Activated naive CD8-positive, alpha-beta T cell treated with anti-CD3 and anti-CD28 coated beads for 36 hours (primary cell): ENCODE results near the gene TMC4. TPM values are rescaled to one million over a fixed set of nuclear protein-coding genes. Genes with fewer than 3 reads are reported as not detected.
"Not testable (repeated sequence)": the region's sequence is repeated elsewhere in the genome, so short reads cannot be mapped to it uniquely, and the experiment has no call there.

Source experiments
- DNase-seq: peaks from one replicate; pipeline ENCODE4 v3.0.0; 2021
- H3K27ac Mint-ChIP-seq: one replicate; pipeline ENCODE4 v1.8.0; 2022; ENCODE audit warnings: mild to moderate bottlenecking, moderate library complexity, mixed read lengths
- H3K27me3 Mint-ChIP-seq: one replicate; pipeline ENCODE4 v1.8.0; 2022; ENCODE audit warnings: mild to moderate bottlenecking, mixed read lengths
- H3K36me3 Mint-ChIP-seq: one replicate; pipeline ENCODE4 v1.8.0; 2021; ENCODE audit warnings: mild to moderate bottlenecking, mixed read lengths
- H3K4me1 Mint-ChIP-seq: one replicate; pipeline ENCODE4 v1.8.0; 2021; ENCODE audit warnings: mixed read lengths
- H3K4me3 Mint-ChIP-seq: one replicate; pipeline ENCODE4 v1.8.0; 2022; ENCODE audit warnings: mild to moderate bottlenecking, moderate library complexity, mixed read lengths
- H3K9me3 Mint-ChIP-seq: one replicate; pipeline ENCODE4 v1.8.0; 2022; ENCODE audit warnings: mixed read lengths
- total RNA-seq, 2 experiments: library from RNA; stranded (reverse); gene quantifications; one replicate each; pipeline ENCODE4 v1.2.3, GENCODE V29; 2021

TMC4 gene
- total RNA-seq, 2 experiments from 2014 or later = not detected

DNA sequence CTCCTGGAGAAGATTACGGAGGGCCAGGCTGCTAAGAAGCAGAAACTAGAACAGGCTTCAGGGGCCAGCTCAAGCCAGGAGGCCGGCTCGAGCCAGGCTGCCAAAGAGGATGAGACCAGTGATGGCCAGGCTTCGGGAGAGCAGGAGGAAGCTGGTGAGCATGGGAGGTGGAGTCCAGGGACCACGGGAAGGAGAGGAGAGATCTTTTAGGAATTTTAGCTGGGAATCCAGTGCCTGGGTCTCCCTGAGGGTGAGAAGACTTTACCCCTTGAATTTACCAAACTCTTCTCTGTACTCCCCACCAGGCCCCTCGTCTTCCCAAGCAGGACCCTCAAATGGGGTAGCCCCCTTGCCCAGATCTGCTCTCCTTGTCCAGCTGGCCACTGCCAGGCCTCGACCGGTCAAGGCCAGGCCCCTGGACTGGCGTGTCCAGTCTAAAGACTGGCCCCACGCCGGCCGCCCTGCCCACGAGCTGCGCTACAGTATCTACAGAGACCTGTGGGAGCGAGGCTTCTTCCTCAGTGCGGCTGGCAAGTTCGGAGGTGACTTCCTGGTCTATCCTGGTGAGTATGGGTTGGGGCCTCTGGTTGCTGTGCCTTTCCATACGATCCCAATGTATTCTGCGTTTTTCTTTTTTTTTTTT is 19.0 kb upstream of the TMC4 start:
- Mint-ChIP-seq H3K4me3 (peak overlapping the region; percentile 87), H3K27ac (peak overlapping the region; percentile 90), H3K4me1 (peaks cover 23% of the 10 kb centered on the region), H3K27me3 (no peaks in the 10 kb centered on the region), H3K36me3 (peaks cover 21% of the 10 kb centered on the region), H3K9me3 (no peaks in the 10 kb centered on the region)
- no peak for DNase-seq

DNA sequence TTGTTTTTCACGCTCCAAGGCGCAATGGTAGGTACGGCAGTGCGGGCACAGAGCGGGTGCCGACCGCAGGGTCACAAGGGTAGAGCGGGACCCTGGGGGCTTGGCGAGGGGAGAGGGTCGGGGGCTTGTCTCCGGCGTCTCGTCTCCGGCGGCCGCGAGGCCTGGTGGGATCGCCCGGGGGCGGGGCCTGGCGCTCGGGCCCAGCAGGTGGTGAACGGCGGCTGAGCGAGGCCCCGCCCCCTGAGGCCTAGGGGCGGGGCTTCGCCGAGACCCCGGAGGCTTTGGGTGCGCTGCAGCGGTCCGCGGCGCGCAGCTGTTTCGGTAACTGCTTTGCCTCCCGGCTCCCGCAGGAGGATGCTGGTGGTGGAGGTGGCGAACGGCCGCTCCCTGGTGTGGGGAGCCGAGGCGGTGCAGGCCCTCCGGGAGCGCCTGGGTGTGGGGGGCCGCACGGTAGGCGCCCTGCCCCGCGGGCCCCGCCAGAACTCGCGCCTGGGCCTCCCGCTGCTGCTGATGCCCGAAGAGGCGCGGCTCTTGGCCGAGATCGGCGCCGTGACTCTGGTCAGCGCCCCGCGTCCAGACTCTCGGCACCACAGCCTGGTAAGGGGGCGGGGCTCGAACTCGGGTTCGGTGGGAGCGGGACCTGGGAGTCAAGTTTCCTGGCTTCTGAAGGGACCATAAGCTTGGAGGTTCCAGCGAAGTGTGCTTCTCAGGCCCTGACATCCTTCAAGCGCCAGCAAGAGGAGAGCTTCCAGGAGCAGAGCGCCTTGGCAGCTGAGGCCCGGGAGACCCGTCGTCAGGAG is 18.3 kb upstream of the TMC4 start, which contains the start of gene TSEN34:
Gene TSEN34 (plus strand): TSS at position 298 of the 800 bp plus-strand sequence. CDS start 57 bp downstream, at position 355.
- H3K4me3 Mint-ChIP-seq = peak within 1 kb of the TSS; percentile 87
- H3K4me1 Mint-ChIP-seq = peaks cover 23% of the 10 kb centered on the region
- no peaks in the 10 kb centered on the region for H3K9me3 Mint-ChIP-seq
- no peaks in the 10 kb centered on the region for H3K27me3 Mint-ChIP-seq
- DNase-seq = peak; percentile 93
- peak within 1 kb of the TSS; percentile 98 for H3K27ac Mint-ChIP-seq
- H3K36me3 Mint-ChIP-seq = peaks cover 25% of the 10 kb centered on the region

GRCh38 chr19:54190503-54191010 is 17.6 kb upstream of the TMC4 start:
- Mint-ChIP-seq H3K27me3 (no peaks in the 10 kb centered on the region), H3K9me3 (no peaks in the 10 kb centered on the region), H3K36me3 (peaks cover 25% of the 10 kb centered on the region), H3K27ac (peak overlapping the region; percentile 98), H3K4me3 (peak overlapping the region; percentile 87), H3K4me1 (peaks cover 23% of the 10 kb centered on the region)
- peak; percentile 100 for DNase-seq

DNA sequence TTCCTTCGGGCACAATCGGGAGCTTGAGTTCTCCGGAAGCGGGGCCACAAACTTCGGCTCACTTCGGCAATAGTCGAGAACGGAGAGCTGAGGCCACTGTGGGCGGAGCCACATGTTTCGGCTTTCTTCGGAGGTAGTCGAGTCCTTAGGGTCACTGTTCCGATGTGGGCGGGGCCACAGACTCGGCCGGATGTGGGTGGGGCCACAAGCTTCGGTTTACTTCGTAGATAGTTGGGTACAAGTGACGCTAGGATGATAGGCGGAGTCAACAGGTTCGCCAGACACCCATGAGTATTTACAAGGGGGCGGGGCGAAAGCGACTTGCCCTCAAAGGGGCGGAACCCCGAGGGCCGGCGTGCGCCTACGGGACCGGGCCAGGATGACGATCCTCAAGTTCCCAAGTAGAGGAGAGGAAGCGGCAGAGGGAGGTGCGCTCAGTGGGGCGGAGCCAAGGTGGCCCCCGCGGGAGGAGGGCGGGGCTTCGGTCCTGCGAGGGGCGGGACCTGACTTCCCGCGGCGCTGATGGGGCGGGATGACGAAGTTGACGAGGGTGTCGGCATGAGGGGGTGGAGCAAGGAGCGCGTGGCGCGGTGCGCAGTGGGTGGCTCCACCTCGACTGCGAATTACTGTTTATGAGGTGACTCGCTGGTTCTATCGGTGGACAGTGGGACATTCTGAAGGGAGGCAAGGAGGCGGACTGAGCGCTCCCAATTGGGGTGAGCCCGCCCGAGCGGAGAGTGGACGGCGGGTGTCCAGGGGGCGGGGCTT is 17.0 kb upstream of the TMC4 start:
- H3K27me3 Mint-ChIP-seq = no peaks in the 10 kb centered on the region
- peaks cover 22% of the 10 kb centered on the region for H3K36me3 Mint-ChIP-seq
- H3K4me3 Mint-ChIP-seq = peak overlapping the region; percentile 87
- H3K9me3 Mint-ChIP-seq = no peaks in the 10 kb centered on the region
- peak overlapping the region; percentile 98 for H3K27ac Mint-ChIP-seq
- peak; percentile 100 for DNase-seq
- peaks cover 22% of the 10 kb centered on the region for H3K4me1 Mint-ChIP-seq

DNA sequence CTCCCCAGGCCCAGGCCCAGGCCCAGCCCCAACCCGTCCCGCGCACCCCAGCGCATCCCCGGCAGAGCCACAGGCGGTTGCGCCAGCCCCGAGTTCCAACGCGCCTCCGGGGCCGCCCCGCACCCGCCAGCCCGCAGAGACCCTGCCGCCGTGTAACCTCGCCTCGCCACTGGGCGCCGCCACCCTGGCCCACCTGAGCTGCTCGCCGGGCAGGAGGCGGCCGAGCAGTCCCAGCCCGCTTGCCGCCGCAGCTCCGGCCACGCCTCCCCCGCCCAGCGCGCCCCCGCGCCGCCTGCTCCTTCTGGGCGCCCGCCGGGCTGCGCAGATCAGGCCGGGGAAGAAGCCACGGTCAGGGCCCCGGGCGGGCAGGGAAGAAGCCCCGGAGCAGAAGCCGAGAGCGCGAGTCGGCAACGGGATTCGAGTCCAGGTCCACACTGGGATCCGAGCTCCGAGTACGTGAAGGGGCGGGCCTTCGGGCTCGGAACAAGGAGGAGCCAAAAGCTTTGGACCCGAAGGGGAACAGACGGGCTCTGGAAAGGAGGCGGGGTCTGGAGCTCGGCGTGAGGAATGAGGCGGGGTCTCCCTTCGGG is 16.3 kb upstream of the TMC4 start, which contains the start of gene MBOAT7:
Gene MBOAT7 (minus strand): TSS at position 436 of the 590 bp plus-strand sequence. CDS start 1,072 bp downstream, outside the sequence.
- H3K4me3 Mint-ChIP-seq = peak within 1 kb of the TSS; percentile 87
- H3K9me3 Mint-ChIP-seq = no peaks in the 10 kb centered on the region
- peak within 1 kb of the TSS; percentile 98 for H3K27ac Mint-ChIP-seq
- no peak for DNase-seq
- peaks cover 21% of the 10 kb centered on the region for H3K36me3 Mint-ChIP-seq
- H3K4me1 Mint-ChIP-seq = peaks cover 22% of the 10 kb centered on the region
- no peaks in the 10 kb centered on the region for H3K27me3 Mint-ChIP-seq

DNA sequence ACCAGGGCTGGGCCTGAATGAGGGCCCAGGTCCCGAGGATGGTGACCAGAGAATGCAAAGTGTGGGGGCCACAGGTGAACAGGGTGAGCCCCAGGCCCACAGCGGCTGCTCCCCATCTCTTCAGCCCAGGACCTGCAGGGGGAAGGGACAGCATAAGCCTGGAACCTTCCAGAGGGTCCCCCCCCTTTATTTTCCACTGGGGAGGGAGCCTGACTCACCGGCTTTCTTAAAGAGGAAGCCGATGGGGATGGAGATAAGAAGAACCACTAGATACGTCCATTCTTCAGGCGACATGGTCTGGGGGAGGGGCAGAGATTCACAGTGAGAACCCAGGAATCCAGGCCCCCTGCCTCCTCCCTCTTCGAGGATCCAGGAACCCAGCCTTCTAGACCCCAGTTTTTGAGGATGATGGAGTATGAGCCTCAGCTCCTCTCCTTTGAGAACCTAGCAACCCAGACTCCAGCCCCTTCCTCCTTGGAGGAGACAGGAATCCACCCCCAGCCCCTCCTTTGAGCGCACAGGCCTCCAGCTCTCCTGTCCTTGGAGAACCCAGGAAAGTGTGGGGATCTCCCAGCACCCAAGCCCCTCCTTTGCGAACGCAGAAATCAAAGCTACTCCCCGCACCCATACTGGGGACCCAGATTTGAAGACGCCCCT is 15.4 kb upstream of the TMC4 start:
- H3K27ac Mint-ChIP-seq = peak overlapping the region; percentile 86
- peak overlapping the region; percentile 87 for H3K4me3 Mint-ChIP-seq
- DNase-seq = peak; percentile 42
- peaks cover 20% of the 10 kb centered on the region for H3K4me1 Mint-ChIP-seq
- no peaks in the 10 kb centered on the region for H3K27me3 Mint-ChIP-seq
- no peaks in the 10 kb centered on the region for H3K9me3 Mint-ChIP-seq
- H3K36me3 Mint-ChIP-seq = peaks cover 25% of the 10 kb centered on the region

DNA sequence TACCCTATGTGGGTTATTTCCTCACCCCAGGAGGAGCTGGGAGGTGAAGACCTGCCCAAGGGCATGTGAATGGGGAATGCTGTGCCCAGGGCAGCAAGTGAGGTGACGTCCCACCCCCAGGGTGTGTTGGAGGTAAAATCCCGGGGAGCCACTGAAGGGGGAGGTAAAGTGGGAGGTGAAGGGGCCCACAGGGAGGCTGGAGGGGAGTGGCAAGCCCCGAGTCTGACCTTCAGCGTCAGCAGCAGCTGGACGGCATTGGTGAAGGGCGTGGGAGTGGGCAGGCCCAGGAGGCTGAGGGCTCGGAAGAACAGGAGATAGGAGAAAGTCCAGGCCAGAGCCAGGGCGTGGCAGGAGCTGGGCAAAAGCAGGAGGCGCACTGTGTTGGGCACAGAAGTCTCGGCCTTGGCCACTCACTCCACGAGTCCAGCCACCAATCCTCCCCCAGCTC is 14.0 kb upstream of the TMC4 start:
- Mint-ChIP-seq H3K27ac (no peak overlapping the region), H3K27me3 (no peaks in the 10 kb centered on the region), H3K4me3 (peak overlapping the region; percentile 87), H3K9me3 (no peaks in the 10 kb centered on the region), H3K4me1 (peaks cover 9% of the 10 kb centered on the region), H3K36me3 (peaks cover 15% of the 10 kb centered on the region)
- DNase-seq = no peak

DNA sequence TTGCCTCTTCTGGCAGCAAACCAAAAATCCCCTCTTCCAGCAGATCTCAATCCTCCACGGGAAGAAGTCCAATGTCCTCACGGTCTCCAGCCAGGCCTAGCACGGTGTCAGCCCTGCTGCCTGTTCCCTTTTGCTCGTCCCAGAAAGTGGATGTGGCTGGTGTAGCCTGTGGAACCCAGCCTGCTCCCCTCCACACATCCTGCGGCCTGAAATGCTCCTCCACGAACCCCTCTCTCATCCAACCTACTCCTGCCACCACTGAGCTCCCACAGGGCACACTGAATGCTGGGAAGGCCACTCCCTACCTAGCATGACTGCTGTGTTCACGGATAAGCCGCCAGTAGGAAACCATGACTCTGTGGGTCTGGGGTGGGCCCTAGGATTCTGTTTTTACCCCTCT is 13.4 kb upstream of the TMC4 start:
- Mint-ChIP-seq H3K4me3 (no peak overlapping the region), H3K9me3 (no peaks in the 10 kb centered on the region), H3K27me3 (no peaks in the 10 kb centered on the region), H3K36me3 (peaks cover 15% of the 10 kb centered on the region), H3K4me1 (peaks cover 9% of the 10 kb centered on the region), H3K27ac (no peak overlapping the region)
- DNase-seq = no peak

DNA sequence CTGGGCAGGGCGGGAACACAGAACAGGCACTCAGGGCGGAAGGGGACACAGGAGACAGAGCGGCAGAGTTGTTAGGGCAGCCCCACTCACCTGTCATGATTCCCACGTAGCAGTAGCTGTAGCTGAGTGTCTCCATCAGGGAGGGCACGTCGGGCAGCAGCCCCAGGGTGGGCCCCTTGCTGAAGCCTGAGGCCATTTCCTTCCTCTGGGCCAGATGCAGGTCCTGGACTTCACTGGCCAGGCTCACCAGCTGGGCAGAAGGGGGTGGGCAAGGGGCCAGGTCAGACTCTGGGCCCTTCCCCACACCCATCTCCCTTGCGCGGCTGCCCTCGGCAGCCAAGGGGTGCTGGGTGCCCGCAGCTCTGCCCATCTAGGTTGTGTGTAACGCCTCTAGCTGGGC is 10.5 kb upstream of the TMC4 start:
- Mint-ChIP-seq H3K36me3 (peaks cover 20% of the 10 kb centered on the region), H3K4me3 (no peak overlapping the region), H3K27ac (no peak overlapping the region), H3K27me3 (no peaks in the 10 kb centered on the region), H3K4me1 (peaks cover 9% of the 10 kb centered on the region), H3K9me3 (no peaks in the 10 kb centered on the region)
- DNase-seq = no peak

- not testable (repeated sequence) for H3K27ac Mint-ChIP-seq, H3K4me3 Mint-ChIP-seq, DNase-seq, H3K4me1 Mint-ChIP-seq, H3K9me3 Mint-ChIP-seq, H3K27me3 Mint-ChIP-seq
- H3K36me3 Mint-ChIP-seq = peaks cover 22% of the 10 kb centered on the region
Measured at GRCh38 chr19:54181894-54182293, 8.9 kb upstream of the TMC4 start.

GRCh38 chr19:54180691-54181091 is 7.7 kb upstream of the TMC4 start:
- Mint-ChIP-seq H3K9me3 (no peaks in the 10 kb centered on the region), H3K27me3 (no peaks in the 10 kb centered on the region), H3K4me1 (no peaks in the 10 kb centered on the region), H3K36me3 (peaks cover 17% of the 10 kb centered on the region), H3K27ac (no peak overlapping the region), H3K4me3 (no peak overlapping the region)
- DNase-seq = no peak

- Mint-ChIP-seq H3K27me3 (no peaks in the 10 kb centered on the region), H3K4me3 (no peak overlapping the region), H3K27ac (no peak overlapping the region), H3K4me1 (no peaks in the 10 kb centered on the region), H3K9me3 (no peaks in the 10 kb centered on the region), H3K36me3 (peaks cover 24% of the 10 kb centered on the region)
- no peak for DNase-seq
Measured at GRCh38 chr19:54179921-54180461, 7.0 kb upstream of the TMC4 start.

GRCh38 chr19:54179262-54179852 is 6.4 kb upstream of the TMC4 start:
- no peaks in the 10 kb centered on the region for H3K4me1 Mint-ChIP-seq

More at GRCh38 chr19:54179262-54179852, 6.4 kb upstream of the TMC4 start:
- Mint-ChIP-seq H3K9me3 (no peaks in the 10 kb centered on the region), H3K27me3 (no peaks in the 10 kb centered on the region), H3K4me3 (no peak overlapping the region), H3K36me3 (peaks cover 24% of the 10 kb centered on the region), H3K27ac (no peak overlapping the region)
- no peak for DNase-seq
